ENCODE results near the gene INO80E. TPM values are rescaled to one million over a fixed set of nuclear protein-coding genes. Genes with fewer than 3 reads are reported as not detected.
A peak's percentile ranks its signal among the peaks of the same experiment; 100 is the strongest.
"Not testable (repeated sequence)": the region's sequence is repeated elsewhere in the genome, so short reads cannot be mapped to it uniquely, and the experiment has no call there.

INO80E gene
- total RNA-seq, 1 experiment from 2014 or later = 70.8 TPM

- DNase-seq (ENCODE audit: low read depth) = no peak
Observed at GRCh38 chr16:30009990-30010843, 14.2 kb downstream of the INO80E start.

- no peak for DNase-seq (ENCODE audit: low read depth)
Observed at GRCh38 chr16:30010844-30011713, 15.0 kb downstream of the INO80E start, which contains the start of gene DOC2A. Gene DOC2A (minus strand): TSS chr16:30011027. CDS start chr16:30010222, 805 bp downstream.

GRCh38 chr16:30011714-30012504 lies 15.9 kb downstream of the INO80E start:
- no peak for DNase-seq (ENCODE audit: low read depth)

GRCh38 chr16:30012598-30012997 lies 16.6 kb downstream of the INO80E start:
- not testable (repeated sequence) for DNase-seq (ENCODE audit: low read depth)

GRCh38 chr16:30015450-30015849 lies 19.4 kb downstream of the INO80E start:
- not testable (repeated sequence) for DNase-seq (ENCODE audit: low read depth)

GRCh38 chr16:30016555-30017276 lies 20.7 kb downstream of the INO80E start:
- no peak for DNase-seq (ENCODE audit: low read depth)

GRCh38 chr16:30017277-30017656 lies 21.2 kb downstream of the INO80E start:
- DNase-seq (ENCODE audit: low read depth) = no peak

GRCh38 chr16:30017937-30018336 lies 21.9 kb downstream of the INO80E start:
- DNase-seq (ENCODE audit: low read depth) = not testable (repeated sequence)

GRCh38 chr16:30018731-30019158 lies 22.7 kb downstream of the INO80E start:
- DNase-seq (ENCODE audit: low read depth) = peak; percentile 55

- no peak for DNase-seq (ENCODE audit: low read depth)
Observed at GRCh38 chr16:30022887-30023286, 26.8 kb downstream of the INO80E start, which contains the start of gene C16orf92. Gene C16orf92 (plus strand): TSS chr16:30023198. CDS start chr16:30023341, 143 bp downstream.

GRCh38 chr16:30023586-30023985 lies 27.5 kb downstream of the INO80E start:
- DNase-seq (ENCODE audit: low read depth) = no peak

- DNase-seq (ENCODE audit: low read depth) = no peak
Observed at GRCh38 chr16:30024451-30024850, 28.4 kb downstream of the INO80E start.

GRCh38 chr16:30025156-30025555 lies 29.1 kb downstream of the INO80E start:
- no peak for DNase-seq (ENCODE audit: low read depth)

GRCh38 chr16:30025574-30025973 lies 29.5 kb downstream of the INO80E start:
- DNase-seq (ENCODE audit: low read depth) = no peak

- no peak for DNase-seq (ENCODE audit: low read depth)
Observed at GRCh38 chr16:30026449-30026848, 30.4 kb downstream of the INO80E start.

GRCh38 chr16:30027588-30028437 lies 31.8 kb downstream of the INO80E start:
- DNase-seq (ENCODE audit: low read depth) = no peak

GRCh38 chr16:30028438-30029076 lies 32.5 kb downstream of the INO80E start:
- no peak for DNase-seq (ENCODE audit: low read depth)

- DNase-seq (ENCODE audit: low read depth) = no peak
Observed at GRCh38 chr16:30030011-30030685, 34.1 kb downstream of the INO80E start.
